Measurements from ENCODE around the gene CNTN4. TPM values are rescaled to one million over a fixed set of nuclear protein-coding genes. Genes with fewer than 3 reads are reported as not detected.

The CNTN4 gene
- total RNA-seq, 1 donor from 2014 or later, result 23.0 TPM

DNA sequence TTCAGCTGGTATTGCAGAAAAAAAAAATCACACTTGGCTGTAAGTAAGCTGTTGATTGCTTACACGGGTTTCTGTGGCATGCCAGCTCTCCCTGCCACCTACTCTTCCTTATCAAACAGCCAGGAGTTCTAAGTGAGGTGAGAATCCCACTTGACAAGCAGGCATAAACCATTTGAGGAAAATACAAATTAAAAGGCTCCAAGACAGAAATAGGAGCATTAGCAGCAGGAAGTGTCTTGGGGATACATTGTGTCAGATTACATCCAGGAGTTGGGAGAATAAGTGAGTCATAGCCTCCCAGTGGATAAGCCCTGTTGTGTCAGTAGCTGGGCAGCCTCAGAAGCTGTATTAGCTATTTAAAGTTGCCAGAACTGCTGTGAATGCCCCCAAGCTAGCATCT, 256.0 kb downstream of the CNTN4 start:
- H3K36me3 Mint-ChIP-seq (ENCODE audit: unreplicated experiment), result no peaks in the 10 kb centered on the region
- TF ChIP-seq, protein P1, sequence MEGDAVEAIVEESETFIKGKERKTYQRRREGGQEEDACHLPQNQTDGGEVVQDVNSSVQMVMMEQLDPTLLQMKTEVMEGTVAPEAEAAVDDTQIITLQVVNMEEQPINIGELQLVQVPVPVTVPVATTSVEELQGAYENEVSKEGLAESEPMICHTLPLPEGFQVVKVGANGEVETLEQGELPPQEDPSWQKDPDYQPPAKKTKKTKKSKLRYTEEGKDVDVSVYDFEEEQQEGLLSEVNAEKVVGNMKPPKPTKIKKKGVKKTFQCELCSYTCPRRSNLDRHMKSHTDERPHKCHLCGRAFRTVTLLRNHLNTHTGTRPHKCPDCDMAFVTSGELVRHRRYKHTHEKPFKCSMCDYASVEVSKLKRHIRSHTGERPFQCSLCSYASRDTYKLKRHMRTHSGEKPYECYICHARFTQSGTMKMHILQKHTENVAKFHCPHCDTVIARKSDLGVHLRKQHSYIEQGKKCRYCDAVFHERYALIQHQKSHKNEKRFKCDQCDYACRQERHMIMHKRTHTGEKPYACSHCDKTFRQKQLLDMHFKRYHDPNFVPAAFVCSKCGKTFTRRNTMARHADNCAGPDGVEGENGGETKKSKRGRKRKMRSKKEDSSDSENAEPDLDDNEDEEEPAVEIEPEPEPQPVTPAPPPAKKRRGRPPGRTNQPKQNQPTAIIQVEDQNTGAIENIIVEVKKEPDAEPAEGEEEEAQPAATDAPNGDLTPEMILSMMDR (IDR thresholded peaks at IDR 0.05; ENCODE audit: partially characterized antibody, unreplicated experiment), result no peak

DNA sequence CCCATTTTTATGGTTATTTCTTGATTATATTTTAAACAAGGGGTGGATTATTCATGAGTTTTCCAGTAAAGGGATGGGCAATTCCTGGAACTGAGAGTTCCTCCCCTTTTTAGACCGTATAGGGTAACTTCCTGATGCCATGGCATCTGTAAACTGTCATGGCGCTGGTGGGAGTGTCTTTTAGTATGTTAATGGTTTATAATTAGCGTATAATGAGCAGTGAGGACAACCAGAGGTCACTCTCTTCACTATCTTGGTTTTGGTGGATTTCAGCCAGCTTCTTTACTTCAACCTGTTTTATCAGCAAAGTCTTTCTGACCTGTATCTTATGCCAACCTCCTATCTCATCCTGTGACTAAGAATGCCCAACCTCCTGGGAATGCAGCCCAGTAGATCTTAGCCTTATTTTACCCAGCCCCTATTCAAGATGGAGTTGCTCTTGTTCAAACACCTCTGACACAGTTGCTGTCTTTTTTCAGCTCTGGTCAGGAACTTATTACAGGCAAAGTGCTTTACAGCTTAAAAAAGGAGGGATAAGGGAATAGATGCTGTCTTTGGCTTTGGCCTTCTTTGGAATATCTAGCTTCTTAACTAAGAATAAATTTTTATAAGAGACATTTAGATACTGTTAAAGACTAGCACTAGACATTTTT, 257.8 kb downstream of the CNTN4 start:
- H3K9me3 Mint-ChIP-seq (ENCODE audit: unreplicated experiment), result no peaks in the 10 kb centered on the region
- H3K36me3 Mint-ChIP-seq (ENCODE audit: unreplicated experiment), result no peaks in the 10 kb centered on the region
- no peak for DNase-seq
- H3K27ac Mint-ChIP-seq (ENCODE audit: unreplicated experiment), result no peak overlapping the region
- peaks cover 4% of the 10 kb centered on the region for H3K4me1 Mint-ChIP-seq (ENCODE audit: low read depth, unreplicated experiment)
- TF ChIP-seq, protein P1 (IDR thresholded peaks at IDR 0.05; ENCODE audit: partially characterized antibody, unreplicated experiment), result no peak
- H3K27me3 Mint-ChIP-seq (ENCODE audit: unreplicated experiment), result no peaks in the 10 kb centered on the region
- H3K4me3 Mint-ChIP-seq (ENCODE audit: unreplicated experiment), result no peak overlapping the region

More for the DNA sequence above, 256.0 kb downstream of the CNTN4 start:
- no peak overlapping the region for H3K27ac Mint-ChIP-seq (ENCODE audit: unreplicated experiment)
- H3K9me3 Mint-ChIP-seq (ENCODE audit: unreplicated experiment), result no peaks in the 10 kb centered on the region
- DNase-seq, result no peak
- no peaks in the 10 kb centered on the region for H3K27me3 Mint-ChIP-seq (ENCODE audit: unreplicated experiment)
- H3K4me3 Mint-ChIP-seq (ENCODE audit: unreplicated experiment), result no peak overlapping the region
- peaks cover 8% of the 10 kb centered on the region for H3K4me1 Mint-ChIP-seq (ENCODE audit: low read depth, unreplicated experiment)

GRCh38 chr3:2360815-2361214, 262.1 kb downstream of the CNTN4 start:
- TF ChIP-seq, protein P1 (IDR thresholded peaks at IDR 0.05; ENCODE audit: partially characterized antibody, unreplicated experiment), result no peak
- Mint-ChIP-seq H3K9me3 (ENCODE audit: unreplicated experiment) (no peaks in the 10 kb centered on the region), H3K27ac (ENCODE audit: unreplicated experiment) (no peak overlapping the region), H3K4me1 (ENCODE audit: low read depth, unreplicated experiment) (no peaks in the 10 kb centered on the region), H3K4me3 (ENCODE audit: unreplicated experiment) (no peak overlapping the region), H3K36me3 (ENCODE audit: unreplicated experiment) (no peaks in the 10 kb centered on the region), H3K27me3 (ENCODE audit: unreplicated experiment) (no peaks in the 10 kb centered on the region)
- no peak for DNase-seq

DNA sequence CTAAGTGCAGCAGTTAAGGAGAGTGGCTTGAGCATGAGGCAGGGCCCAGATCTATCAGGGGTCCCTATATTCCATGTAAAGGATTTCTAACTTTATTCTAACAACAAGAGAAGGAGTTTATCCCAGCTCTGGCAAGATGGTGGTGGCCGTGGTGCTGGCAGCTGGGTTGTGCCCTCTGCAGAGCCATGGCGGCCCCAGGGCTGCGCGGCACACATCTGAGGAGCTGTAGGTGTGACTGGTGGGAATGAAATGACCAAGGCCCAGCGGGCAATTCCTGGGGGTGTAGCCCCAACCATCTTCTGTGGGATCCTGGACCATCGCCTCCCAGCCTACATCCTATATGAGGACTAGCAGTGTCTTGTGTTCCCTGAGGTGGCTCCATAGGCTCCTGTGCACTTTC, 263.5 kb downstream of the CNTN4 start:
- H3K9me3 Mint-ChIP-seq (ENCODE audit: unreplicated experiment), result no peaks in the 10 kb centered on the region
- H3K4me1 Mint-ChIP-seq (ENCODE audit: low read depth, unreplicated experiment), result no peaks in the 10 kb centered on the region
- H3K27ac Mint-ChIP-seq (ENCODE audit: unreplicated experiment), result no peak overlapping the region

DNA sequence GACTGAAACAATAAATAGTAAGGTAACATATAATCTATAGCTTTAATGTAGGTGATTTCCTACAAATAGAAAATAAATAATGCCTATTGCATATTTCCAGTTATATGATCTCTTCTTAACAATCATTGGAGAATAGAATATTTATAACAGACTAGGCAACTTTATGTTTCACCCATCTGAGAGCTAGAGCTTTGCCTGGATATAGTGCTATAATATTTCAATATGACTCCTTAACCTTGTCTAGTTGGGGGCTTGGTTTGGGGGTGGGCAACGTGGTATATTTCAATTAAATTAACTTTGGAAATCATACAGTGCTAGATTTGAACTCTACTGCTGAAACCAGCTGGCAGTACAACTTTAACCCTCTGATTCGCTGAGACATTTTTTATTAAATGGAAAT, 265.2 kb downstream of the CNTN4 start:
- Mint-ChIP-seq H3K9me3 (ENCODE audit: unreplicated experiment) (no peaks in the 10 kb centered on the region), H3K4me3 (ENCODE audit: unreplicated experiment) (no peak overlapping the region), H3K27ac (ENCODE audit: unreplicated experiment) (no peak overlapping the region), H3K4me1 (ENCODE audit: low read depth, unreplicated experiment) (no peaks in the 10 kb centered on the region), H3K27me3 (ENCODE audit: unreplicated experiment) (no peaks in the 10 kb centered on the region), H3K36me3 (ENCODE audit: unreplicated experiment) (no peaks in the 10 kb centered on the region)
- TF ChIP-seq, protein P1 (IDR thresholded peaks at IDR 0.05; ENCODE audit: partially characterized antibody, unreplicated experiment), result no peak
- DNase-seq, result no peak

More for the DNA sequence above, 263.5 kb downstream of the CNTN4 start:
- TF ChIP-seq, protein P1 (IDR thresholded peaks at IDR 0.05; ENCODE audit: partially characterized antibody, unreplicated experiment), result no peak
- Mint-ChIP-seq H3K27me3 (ENCODE audit: unreplicated experiment) (no peaks in the 10 kb centered on the region), H3K36me3 (ENCODE audit: unreplicated experiment) (no peaks in the 10 kb centered on the region), H3K4me3 (ENCODE audit: unreplicated experiment) (no peak overlapping the region)
- no peak for DNase-seq
